ENCODE results near the gene NDST3. TPM values are rescaled to one million over a fixed set of nuclear protein-coding genes. Genes with fewer than 3 reads are reported as not detected.

NDST3 gene
- total RNA-seq, 1 donor from 2014 or later: 1.5 TPM

DNA sequence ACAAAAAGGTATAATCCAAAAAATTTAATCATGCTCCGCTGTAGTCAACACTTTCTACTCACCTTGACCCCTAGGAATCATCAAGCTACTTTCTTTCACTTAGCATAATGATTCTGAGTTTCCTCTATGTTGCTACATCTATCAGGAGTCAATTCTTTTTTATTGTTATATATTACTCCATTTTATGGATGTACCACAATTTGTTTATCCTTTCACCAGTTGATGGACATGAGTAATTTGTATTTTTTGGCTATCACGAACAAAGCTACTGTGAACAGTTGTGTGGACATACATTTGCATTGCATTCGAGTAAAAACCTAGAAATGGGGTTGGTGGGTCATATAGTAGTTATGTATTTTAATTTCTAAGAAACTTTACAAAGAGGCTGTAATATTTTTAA is 215.6 kb downstream of the NDST3 start:
- H3K4me3 Mint-ChIP-seq: no peak overlapping the region
- no peaks in the 10 kb centered on the region for H3K4me1 Mint-ChIP-seq (ENCODE audit: unreplicated experiment)
- no peak overlapping the region for H3K27ac Mint-ChIP-seq
- H3K27me3 Mint-ChIP-seq: no peaks in the 10 kb centered on the region
- DNase-seq (ENCODE audit: extremely low spot score, unreplicated experiment): no peak
- no peaks in the 10 kb centered on the region for H3K36me3 Mint-ChIP-seq
- H3K9me3 Mint-ChIP-seq: no peaks in the 10 kb centered on the region
- TF ChIP-seq, protein P1, sequence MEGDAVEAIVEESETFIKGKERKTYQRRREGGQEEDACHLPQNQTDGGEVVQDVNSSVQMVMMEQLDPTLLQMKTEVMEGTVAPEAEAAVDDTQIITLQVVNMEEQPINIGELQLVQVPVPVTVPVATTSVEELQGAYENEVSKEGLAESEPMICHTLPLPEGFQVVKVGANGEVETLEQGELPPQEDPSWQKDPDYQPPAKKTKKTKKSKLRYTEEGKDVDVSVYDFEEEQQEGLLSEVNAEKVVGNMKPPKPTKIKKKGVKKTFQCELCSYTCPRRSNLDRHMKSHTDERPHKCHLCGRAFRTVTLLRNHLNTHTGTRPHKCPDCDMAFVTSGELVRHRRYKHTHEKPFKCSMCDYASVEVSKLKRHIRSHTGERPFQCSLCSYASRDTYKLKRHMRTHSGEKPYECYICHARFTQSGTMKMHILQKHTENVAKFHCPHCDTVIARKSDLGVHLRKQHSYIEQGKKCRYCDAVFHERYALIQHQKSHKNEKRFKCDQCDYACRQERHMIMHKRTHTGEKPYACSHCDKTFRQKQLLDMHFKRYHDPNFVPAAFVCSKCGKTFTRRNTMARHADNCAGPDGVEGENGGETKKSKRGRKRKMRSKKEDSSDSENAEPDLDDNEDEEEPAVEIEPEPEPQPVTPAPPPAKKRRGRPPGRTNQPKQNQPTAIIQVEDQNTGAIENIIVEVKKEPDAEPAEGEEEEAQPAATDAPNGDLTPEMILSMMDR (conservative IDR thresholded peaks at IDR 0.05): no peak

- no peak for DNase-seq (ENCODE audit: extremely low spot score, unreplicated experiment)
- Mint-ChIP-seq H3K27me3 (no peaks in the 10 kb centered on the region), H3K4me1 (ENCODE audit: unreplicated experiment) (no peaks in the 10 kb centered on the region), H3K4me3 (no peak overlapping the region), H3K9me3 (no peaks in the 10 kb centered on the region), H3K36me3 (no peaks in the 10 kb centered on the region), H3K27ac (no peak overlapping the region)
- TF ChIP-seq, protein P1 (conservative IDR thresholded peaks at IDR 0.05): no peak
Observed at GRCh38 chr4:118254368-118254767, 220.1 kb downstream of the NDST3 start.

GRCh38 chr4:118259111-118259510 is 224.8 kb downstream of the NDST3 start:
- no peaks in the 10 kb centered on the region for H3K9me3 Mint-ChIP-seq

DNA sequence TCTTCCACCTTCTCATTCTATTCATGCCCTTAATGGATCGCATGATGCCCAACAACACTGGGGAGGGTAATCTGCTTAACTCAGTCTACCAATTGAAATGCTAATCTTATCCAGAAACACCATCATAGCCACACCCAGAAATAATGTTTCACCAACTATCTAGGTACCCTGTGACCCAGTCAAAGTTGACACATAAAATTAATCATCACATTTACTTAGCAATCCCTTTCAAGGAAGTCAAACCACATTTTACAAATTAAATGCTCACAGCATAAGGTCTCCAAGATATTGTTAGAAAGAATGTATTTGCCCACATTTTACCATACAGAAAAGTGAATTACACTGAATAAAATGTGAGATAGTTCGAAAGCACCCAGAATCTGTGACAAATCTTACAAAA is 226.0 kb downstream of the NDST3 start:
- H3K9me3 Mint-ChIP-seq: no peaks in the 10 kb centered on the region
- no peak overlapping the region for H3K4me3 Mint-ChIP-seq
- H3K36me3 Mint-ChIP-seq: no peaks in the 10 kb centered on the region
- no peaks in the 10 kb centered on the region for H3K4me1 Mint-ChIP-seq (ENCODE audit: unreplicated experiment)
- TF ChIP-seq, protein P1 (conservative IDR thresholded peaks at IDR 0.05): no peak
- DNase-seq (ENCODE audit: extremely low spot score, unreplicated experiment): no peak
- no peak overlapping the region for H3K27ac Mint-ChIP-seq
- no peaks in the 10 kb centered on the region for H3K27me3 Mint-ChIP-seq

More at GRCh38 chr4:118259111-118259510, 224.8 kb downstream of the NDST3 start:
- Mint-ChIP-seq H3K4me1 (ENCODE audit: unreplicated experiment) (no peaks in the 10 kb centered on the region), H3K36me3 (no peaks in the 10 kb centered on the region), H3K27ac (no peak overlapping the region), H3K4me3 (no peak overlapping the region), H3K27me3 (no peaks in the 10 kb centered on the region)
- DNase-seq (ENCODE audit: extremely low spot score, unreplicated experiment): no peak
- TF ChIP-seq, protein P1 (conservative IDR thresholded peaks at IDR 0.05): no peak

GRCh38 chr4:118264096-118264495 is 229.8 kb downstream of the NDST3 start:
- Mint-ChIP-seq H3K27ac (no peak overlapping the region), H3K36me3 (no peaks in the 10 kb centered on the region), H3K9me3 (no peaks in the 10 kb centered on the region), H3K4me1 (ENCODE audit: unreplicated experiment) (no peaks in the 10 kb centered on the region), H3K27me3 (no peaks in the 10 kb centered on the region), H3K4me3 (no peak overlapping the region)
- TF ChIP-seq, protein P1 (conservative IDR thresholded peaks at IDR 0.05): no peak
- DNase-seq (ENCODE audit: extremely low spot score, unreplicated experiment): no peak
